A204.1 (cell line): ENCODE data around the gene BCO1.
A peak's percentile ranks its signal among the peaks of the same experiment; 100 is the strongest.
"Not testable (repeated sequence)": the region's sequence is repeated elsewhere in the genome, so short reads cannot be mapped to it uniquely, and the experiment has no call there.

ENCODE experiments used
- FAIRE-seq: peaks from 2 replicates; lab custom pipeline; 2012; peaks lifted over from hg19 to GRCh38; lab: Jason Lieb, UNC

Gene BCO1, protein sequence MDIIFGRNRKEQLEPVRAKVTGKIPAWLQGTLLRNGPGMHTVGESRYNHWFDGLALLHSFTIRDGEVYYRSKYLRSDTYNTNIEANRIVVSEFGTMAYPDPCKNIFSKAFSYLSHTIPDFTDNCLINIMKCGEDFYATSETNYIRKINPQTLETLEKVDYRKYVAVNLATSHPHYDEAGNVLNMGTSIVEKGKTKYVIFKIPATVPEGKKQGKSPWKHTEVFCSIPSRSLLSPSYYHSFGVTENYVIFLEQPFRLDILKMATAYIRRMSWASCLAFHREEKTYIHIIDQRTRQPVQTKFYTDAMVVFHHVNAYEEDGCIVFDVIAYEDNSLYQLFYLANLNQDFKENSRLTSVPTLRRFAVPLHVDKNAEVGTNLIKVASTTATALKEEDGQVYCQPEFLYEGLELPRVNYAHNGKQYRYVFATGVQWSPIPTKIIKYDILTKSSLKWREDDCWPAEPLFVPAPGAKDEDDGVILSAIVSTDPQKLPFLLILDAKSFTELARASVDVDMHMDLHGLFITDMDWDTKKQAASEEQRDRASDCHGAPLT

DNA sequence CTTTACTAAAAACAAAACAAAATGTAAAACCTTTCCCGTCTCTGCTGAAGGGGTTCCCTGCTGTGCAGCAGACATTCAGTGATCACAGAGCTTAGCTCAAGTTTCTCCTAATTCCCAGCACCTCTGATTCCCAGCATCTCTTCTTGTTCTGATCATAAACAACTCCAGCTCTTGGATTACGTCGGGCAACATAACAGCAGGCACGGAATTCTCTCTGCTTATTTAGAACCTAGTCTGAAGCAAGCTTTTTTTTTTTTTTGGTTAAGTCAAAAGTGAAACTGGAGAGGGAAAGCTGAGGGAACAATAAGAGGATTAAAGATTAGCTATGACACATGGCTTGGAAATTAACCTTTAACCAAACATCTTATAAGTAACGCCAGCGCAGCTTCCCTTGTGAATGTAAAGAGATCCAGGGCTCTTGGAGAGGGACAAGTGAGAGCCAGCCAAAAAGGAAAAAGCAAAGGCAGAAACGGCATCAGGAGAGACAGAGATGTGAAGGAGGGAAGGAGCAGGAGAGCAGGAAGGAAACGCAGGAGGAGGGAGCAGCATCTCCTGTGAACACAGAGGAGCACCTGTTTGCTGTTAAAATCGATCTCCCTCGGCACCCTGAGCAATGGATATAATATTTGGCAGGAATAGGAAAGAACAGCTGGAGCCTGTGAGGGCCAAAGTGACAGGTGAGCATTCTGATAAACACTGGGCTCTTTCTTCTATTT lies at the start of gene BCO1:
BCO1 (plus strand) TSS at position 394 of the 716 bp plus-strand sequence; CDS start at position 614, 220 bp downstream.
- FAIRE-seq, result no peak

DNA sequence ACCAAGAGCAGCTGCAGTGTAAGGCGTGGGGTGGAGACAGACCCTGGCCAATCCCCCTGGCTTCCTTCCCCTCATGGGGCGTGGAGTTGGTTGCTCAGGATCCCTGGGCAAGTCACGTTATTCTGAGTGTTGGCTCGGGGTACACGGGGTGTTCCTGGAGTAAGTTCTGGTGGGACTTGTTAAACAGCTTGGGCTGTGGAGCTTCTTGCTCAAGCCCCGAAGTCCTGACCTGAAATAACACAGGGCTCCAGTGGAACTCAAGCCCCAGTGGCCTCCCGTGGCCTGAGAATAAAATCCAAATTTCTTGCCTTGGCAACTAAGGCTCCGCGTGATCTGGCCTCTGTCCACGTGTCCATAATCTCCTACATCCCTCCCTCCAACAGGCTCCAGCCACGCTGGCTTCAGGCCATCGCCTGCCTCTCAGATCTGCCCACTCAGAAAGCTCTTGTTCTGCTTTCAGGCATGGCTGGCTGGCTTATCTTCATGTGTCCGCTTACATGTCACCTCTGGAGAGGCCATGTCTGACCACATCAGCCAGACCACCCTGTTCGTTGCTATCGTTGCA lies 49.3 kb upstream of the BCO1 start:
- FAIRE-seq, result no peak

DNA sequence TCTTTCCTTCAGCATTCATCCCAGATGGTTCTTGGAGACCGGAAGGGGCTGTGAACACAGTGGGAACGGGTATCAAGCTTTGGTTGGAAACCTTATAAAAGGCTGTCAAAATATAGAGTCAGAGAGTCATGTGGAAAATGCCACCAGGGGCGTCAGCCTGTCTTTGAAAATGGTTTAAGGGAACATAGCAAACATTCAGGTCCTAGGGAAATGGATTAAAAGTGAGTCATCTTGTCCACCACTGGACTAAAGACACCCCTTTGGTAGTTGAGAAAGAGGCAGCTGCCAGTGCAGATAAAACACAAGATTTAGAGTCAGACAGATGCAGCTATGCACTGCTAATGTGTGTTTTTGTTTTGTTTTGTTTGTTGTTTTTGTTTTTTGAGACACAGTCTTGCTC lies 47.8 kb upstream of the BCO1 start:
- no peak for FAIRE-seq

DNA sequence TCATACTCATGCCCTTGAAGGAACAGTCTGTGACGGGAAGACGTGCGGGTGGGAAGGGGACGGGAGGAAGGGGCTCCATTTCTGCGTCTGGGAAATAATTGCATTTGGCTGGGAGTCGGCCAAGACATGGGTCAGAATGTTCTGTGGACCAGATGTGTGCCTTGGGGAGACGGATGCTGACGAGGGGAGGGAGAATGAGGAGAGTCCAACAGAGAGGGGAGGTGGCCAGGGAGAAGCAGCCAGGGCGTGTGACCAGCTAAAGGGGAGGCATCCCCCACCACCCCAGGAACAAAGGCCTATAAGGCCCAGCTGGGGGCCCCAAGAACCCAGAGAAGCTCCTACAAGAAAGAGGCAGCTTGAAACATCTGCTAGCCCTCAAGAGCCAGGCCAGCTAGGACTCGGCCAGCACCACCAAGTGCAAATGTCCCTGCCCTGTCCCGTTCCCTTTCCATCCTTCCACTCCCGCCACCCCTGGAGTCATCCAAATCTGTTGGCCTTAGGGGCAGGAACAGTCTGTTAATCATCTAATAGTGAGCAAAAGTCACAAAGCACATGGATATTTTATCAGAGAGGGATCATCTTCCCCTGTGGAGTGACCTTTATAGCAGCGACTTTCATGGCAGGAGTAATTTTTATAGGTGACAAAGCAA lies 42.5 kb upstream of the BCO1 start:
- FAIRE-seq, result no peak

DNA sequence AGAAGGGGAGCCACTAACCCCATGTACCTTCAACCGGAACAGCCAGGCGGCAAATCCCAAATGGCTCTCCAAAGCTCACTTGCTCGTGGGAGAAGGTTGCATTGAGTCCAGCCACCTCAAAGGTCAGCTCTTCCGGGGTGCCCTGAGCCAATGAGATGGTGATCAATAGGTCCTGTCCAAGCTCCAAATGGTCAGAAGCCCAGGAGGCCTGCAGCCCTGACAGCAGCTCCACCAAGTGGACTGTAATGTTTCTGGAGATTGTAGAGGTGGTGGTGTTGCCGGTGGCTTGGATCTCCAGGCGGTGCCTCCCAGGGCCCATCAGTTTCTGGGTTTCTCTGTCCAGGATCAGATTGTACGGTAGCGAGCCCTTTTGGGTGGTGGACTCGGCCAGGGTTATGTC lies 39.9 kb upstream of the BCO1 start:
- no peak for FAIRE-seq

DNA sequence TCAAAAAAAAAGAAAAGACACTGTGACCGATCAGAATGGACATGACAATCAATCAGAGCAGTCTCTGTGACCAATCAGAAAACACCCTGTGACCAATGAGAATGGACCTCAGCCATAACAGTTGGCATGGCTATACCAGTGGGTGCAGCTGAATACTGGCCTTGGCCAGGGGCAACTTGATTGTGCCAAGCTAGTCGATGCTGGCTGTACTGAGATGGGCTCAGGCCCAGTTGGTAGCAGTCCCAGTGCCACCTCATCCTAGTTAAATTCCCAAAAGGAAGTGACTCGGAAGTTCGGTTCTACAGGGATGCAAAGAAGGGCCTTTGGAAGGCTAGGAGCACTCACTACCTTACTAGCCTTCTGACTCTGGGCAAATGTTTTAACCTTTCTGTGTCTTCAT lies 37.2 kb upstream of the BCO1 start:
- no peak for FAIRE-seq

DNA sequence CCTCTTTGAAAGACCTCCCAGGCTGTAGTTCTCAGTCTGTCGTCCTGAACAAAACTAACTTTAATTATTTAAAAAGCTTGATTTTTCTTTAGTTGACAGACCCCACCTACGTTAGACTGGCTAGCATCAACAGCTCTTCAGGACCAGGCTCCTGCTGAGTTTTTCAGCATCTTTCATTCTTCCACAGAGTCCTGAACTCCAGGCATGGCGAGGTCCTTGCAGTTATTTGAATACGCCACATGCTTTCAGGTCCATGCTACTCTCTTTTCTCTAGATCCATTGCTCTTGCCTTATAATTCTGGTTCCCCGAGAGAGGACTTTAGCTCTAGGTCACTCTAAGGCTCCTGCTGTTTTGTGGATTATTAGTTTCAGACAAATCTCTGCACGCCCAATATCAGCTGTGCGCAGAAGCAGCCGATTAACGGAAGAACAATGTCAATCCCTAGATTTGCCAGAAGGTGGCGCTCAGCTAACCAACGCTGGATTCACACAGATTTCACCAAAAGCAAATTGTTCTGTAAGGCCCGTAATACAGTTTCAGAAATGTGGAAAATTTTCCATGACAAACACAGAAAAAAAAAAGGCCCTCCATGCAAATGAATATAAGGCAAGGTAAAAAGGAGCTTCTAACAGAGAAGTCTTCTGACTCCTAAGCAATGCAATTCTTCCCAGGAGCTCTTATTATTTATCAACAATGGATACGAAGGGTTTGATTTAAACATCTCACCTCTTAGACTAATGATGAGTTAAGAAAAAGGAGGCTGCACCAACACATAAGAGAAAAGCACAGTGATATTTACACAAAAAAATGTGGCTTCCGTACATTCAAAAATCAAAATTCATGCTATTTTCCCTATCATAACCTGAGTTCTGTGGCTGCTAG lies 33.5 kb upstream of the BCO1 start:
- peak; percentile 92 for FAIRE-seq

DNA sequence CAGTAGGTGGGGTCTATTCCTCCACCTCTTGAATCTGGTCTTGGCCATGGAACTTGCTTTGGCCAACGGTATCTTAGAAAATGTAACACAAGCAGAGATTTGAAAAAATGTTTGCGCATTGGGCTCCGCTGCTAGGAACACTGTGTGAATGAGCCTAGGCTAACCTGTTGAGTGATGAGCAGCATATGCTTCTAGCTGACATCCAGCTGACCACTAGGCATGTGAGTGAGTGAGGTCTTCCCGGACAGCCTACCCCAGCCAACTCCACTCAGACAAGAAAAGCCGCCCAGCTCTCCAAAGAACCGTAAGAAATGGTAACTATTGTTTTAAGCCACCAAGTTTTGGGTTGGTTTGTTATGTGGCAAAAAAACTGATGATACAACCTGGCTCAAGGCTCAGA lies 31.4 kb upstream of the BCO1 start:
- no peak for FAIRE-seq

DNA sequence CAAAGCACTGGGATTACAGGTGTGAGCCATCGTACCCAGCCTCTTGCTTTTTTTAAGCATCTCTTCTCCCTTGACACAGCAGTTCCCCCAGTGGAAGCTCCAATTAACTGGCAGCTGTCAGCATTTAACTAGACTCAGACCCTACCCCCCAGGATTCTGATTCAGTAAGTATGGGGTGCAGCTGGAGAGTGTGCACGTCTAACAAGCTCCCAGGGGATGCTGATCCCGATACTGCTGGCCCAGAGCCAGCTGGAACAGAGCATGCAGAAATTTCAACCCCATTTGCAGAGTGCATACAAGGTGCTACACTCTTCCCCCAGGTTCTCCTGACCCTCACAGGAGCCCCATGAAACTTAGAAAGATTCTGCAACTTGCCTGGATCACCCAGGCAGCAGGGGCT lies 27.7 kb upstream of the BCO1 start:
- FAIRE-seq, result no peak

DNA sequence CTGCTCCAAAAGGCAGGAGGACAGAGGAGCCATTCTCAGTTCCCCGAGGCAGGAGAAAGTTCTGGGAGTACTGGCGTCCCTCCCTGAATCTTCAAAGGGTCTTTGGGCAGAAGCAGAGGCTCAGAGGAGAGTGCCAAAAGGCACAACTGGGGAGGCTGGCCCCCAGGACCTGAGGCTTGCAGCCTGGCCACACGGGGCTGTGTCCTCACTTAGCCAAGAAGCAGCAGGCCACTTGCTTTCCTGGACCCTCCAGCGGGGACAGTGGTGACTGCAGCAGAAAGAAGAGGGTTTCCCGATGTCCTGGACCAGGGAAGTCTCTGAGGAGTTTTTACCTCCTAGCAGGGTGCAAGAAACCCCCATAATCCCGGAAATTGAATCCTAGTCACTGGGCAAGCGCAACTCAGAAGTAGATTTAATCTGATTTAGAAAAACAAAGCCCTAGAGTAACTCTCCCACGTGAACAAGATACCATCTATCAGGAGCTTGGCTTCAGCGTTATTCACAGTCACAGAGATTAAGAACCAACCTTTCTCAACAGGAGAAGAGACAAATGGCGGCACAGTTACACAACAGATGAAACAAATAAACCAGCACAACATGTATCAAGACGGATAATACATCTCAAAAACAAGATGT lies 25.5 kb upstream of the BCO1 start:
- FAIRE-seq, result no peak

DNA sequence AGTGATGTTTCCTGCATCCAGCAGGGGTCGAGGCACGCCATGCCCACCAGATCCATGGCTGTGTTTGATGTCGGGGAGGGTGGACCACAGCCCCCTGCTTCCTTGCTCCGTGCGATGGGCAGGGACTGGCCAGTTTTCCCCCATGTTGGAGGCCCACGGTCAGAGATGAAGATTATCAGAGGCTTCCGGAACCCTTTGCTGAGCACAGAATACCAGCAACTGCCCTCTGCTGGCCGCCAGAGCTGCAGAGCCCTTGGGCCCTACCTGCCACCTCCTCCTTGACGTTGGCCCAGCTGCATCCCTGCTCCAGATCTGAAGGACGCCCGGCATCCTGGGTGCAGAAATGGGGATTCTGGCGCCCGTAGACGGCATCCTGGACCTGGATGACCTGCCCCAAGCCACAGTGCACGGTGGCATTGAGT lies 23.7 kb upstream of the BCO1 start:
- FAIRE-seq, result no peak

DNA sequence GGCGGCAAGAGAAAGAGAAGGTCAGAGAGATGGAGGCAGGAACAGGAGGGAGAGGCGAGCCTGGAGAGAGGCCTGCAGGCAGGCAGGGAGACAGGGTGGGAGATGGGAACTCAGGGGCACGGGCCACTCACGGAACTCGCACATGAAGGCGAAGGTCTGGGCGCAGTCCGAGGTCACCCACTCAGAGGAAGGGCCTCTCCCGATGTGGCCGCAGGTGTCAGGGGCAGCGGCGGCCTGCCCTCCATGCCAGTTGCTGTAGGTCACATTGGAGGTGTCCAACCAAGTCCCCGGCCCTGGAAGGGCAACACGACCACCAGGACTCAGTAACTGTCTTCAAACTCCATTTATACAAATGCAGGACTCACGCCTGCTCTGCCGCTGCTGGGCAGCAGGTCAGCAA lies 22.4 kb upstream of the BCO1 start:
- FAIRE-seq, result no peak

DNA sequence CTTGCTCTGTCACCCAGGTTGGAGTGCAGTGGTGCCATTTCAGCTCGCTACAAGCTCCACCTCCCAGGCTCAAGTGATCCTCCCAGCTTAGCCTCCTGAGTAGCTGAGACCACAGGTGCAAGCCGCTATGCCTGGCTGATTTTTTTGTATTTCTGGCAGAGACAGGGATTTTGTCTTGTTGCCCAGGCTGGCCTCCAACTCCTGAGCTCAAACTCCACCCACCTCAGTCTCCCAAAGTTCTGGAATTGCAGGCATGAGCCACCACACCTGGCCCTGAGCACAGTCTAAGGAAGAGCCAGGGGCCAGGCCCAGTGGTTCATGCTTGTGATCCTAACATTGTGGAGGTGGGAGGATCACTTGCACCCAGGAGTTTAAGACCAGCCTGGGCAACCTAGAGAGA lies 21.8 kb upstream of the BCO1 start:
- no peak for FAIRE-seq

DNA sequence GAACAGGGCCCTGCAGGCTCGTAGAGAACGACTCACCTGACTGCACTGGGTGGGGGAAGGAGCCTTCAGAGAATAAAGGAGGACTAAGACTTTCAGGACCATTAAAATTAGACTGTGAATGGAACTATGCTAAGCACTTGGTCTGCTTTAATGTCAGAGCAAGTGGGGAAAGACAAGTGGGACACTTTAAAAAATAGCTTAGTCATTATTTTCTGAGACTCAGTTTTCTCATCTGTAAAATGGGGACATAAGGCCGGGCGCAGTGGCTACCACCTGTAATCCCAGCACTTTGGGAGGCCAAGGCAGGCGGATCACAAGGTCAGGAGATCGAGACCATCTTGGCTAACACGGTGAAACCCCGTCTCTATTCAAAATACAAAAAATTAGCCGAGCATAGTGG lies 19.3 kb upstream of the BCO1 start:
- FAIRE-seq, result no peak

DNA sequence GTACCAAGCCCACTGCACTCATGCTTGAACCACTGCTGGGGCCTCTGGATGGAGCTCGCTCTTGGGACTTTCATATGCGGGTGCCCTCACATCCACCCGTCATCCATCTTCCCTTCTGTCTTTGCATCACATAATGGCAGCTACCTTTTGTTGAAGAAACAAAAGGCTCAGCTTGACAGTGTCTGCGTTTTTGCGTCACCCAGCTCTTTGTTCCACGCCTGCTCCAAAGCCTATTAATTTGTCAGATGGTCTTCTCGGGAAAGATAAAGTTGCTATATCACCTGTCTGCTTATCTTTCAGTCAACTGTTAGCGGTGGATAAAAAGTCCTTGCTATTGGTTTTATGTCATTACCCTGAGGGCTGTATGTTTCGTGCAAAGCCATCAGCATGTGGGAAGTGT lies 18.1 kb upstream of the BCO1 start:
- no peak for FAIRE-seq

DNA sequence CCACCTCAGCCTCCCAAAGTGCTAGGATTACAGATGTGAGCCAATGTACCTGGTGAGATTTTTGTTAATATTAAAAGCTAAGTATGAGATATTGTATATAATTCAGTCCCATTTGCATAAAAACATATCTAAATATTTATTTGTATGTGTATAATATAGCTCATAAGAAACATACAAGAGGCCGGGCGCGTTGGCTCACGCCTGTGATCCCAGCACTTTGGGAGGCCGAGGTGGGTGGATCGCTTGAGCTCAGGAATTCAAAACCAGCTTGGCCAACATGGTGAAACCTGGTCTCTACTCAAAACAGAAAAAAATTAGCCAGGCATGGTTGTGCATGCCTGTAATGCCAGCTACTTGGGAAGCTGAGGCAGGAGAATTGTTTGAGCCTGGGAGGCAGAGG lies 16.8 kb upstream of the BCO1 start:
- FAIRE-seq, result no peak

DNA sequence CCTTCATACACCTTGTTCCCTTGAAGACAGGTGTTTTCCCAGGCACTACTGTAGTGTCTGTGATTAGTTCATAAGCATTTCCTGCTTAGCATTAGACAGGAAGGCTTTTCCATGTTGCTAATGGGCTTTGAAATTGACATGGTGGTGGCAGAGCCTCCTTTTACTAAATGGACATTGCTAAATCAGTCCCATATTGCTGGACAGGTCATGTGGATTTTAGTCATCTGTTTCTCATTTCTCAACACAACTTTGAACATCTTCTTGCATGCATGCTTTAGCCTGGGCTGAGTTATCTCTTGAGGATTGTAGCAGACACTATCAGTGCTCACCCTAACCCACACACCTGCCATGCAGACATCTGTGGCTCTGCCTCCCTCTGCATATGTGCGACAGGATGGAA lies 13.7 kb upstream of the BCO1 start:
- FAIRE-seq, result no peak

DNA sequence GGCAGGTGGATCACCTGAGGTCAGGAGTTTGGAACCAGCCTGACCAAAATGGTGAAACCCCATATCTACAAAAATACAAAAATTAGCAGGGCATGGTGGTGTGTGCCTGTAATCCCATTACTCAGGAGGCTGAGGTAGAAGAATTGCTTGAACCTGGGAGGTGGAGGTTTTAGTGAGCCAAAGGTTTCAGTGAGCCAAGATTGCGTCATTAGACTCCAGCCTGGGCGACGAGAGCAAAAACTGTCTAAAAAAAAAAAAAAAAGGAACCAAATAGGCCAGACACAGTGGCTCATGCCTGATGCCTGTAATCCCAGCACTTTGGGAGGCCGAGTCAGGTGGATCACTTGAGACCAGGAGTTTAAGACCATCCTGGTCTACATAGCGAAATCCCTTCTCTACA lies 12.8 kb upstream of the BCO1 start:
- FAIRE-seq, result not testable (repeated sequence)

DNA sequence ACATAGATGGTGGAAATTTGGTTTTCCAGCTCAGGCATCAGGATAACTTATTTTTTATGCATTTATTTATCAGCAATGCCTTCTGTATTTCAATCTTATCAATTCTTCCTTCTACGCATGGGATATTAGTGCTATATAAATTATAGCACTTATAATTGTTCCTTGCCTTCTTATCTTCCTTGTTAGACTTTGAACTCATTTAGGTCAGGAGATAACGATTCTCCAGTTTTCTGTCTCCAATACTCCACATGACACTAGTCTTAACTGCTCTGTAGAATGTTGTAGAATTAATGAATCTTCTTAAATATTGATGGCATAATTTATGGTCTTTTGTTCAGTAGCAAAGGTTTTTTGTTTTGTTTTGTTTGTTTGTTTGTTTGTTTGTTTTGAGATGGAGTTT lies 10.7 kb upstream of the BCO1 start:
- no peak for FAIRE-seq

DNA sequence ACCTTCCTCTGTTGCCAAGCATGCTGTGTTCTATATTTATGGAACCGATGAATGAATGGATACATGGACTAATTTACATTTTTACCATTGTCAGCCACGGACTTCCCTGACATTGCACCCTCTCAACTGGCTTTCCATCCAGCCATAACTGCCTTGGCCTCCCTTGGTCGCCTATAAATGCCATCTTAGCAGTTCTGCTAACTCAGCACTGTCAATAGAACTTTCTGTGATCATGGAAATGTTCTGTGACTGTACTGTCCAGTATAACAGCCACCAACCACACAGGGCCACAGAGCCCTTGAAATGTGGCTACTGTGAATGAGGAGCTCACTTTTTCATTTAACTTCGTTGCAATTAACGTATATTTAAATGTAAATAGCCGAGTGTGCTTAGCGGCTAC lies 8.7 kb upstream of the BCO1 start:
- no peak for FAIRE-seq

DNA sequence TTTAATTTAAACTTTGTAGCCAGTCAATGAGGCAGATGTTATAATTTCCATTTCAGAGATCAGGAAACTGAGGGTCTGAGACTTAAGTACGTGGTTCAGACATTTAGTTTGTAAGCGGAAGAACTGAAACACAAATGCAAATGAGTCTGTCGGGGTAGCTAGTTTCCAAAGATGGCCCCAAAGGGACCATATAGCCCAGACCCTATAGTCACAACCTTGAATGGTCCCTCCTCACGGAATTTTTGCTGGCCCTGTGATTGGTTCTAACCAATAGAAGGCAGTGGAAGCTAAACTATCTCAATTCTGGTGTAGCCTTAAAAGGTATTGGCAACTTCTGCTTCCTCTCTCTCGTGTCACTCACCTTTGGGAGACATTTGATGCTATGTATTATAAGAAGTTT lies 7.5 kb upstream of the BCO1 start:
- FAIRE-seq, result no peak
